GM19035 (cell line): ENCODE results near the gene CKS1B.

Experiments used
- ATAC-seq: cut with Tn5 transposase; IDR thresholded peaks from one replicate; pipeline ENCODE4 v1.9.1; 2021; ENCODE audit not compliant: unreplicated experiment

CKS1B gene

GRCh38 chr1:154945962-154946850 is 28.3 kb upstream of the CKS1B start:
- no peak for ATAC-seq

- no peak for ATAC-seq
Observed at GRCh38 chr1:154948079-154948478, 26.4 kb upstream of the CKS1B start.

GRCh38 chr1:154951901-154952657 is 22.4 kb upstream of the CKS1B start:
- no peak for ATAC-seq

- no peak for ATAC-seq
Observed at GRCh38 chr1:154952664-154953063, 21.8 kb upstream of the CKS1B start.

- ATAC-seq = no peak
Observed at GRCh38 chr1:154953611-154954038, 20.9 kb upstream of the CKS1B start.

- no peak for ATAC-seq
Observed at GRCh38 chr1:154954541-154954940, 19.9 kb upstream of the CKS1B start.

GRCh38 chr1:154955039-154955717 is 19.3 kb upstream of the CKS1B start:
- ATAC-seq = peak; percentile 50

GRCh38 chr1:154955718-154956543 is 18.6 kb upstream of the CKS1B start, which contains the start of gene PBXIP1:
Gene PBXIP1 (minus strand): TSS chr1:154956099. CDS start chr1:154953721, 2,378 bp downstream.
- ATAC-seq = peak; percentile 70

- ATAC-seq = no peak
Observed at GRCh38 chr1:154956544-154956941, 17.9 kb upstream of the CKS1B start.

GRCh38 chr1:154957091-154957657 is 17.3 kb upstream of the CKS1B start:
- ATAC-seq = no peak

GRCh38 chr1:154958036-154958435 is 16.4 kb upstream of the CKS1B start:
- ATAC-seq = no peak

GRCh38 chr1:154958681-154959425 is 15.6 kb upstream of the CKS1B start:
- no peak for ATAC-seq

GRCh38 chr1:154959426-154959780 is 15.1 kb upstream of the CKS1B start:
- no peak for ATAC-seq

GRCh38 chr1:154960446-154961136 is 13.9 kb upstream of the CKS1B start:
- no peak for ATAC-seq

GRCh38 chr1:154961207-154962155 is 13.0 kb upstream of the CKS1B start, which contains the start of gene PYGO2:
Gene PYGO2 (minus strand): TSS chr1:154961782. CDS start chr1:154961576, 206 bp downstream.
- peak; percentile 79 for ATAC-seq

- peak; percentile 18 for ATAC-seq
Observed at GRCh38 chr1:154962156-154962749, 12.2 kb upstream of the CKS1B start.

- no peak for ATAC-seq
Observed at GRCh38 chr1:154962795-154963330, 11.6 kb upstream of the CKS1B start.
